ENCODE results near the gene TOP3B. TPM values are rescaled to one million over a fixed set of nuclear protein-coding genes. Genes with fewer than 3 reads are reported as not detected.

Gene TOP3B
- total and polyA plus RNA-seq, 2 donors (not counting 1 experiment from before 2014, with no cell fraction given): 7.4 to 16.5 TPM

GRCh38 chr22:22023581-22024137, 41.1 kb upstream of the TOP3B start:
- TF ChIP-seq CTCF (conservative IDR thresholded peaks at IDR 0.05 in 1 of 2, IDR thresholded peaks at IDR 0.05 in 1 of 2; ENCODE audit: low read depth in 1 of 2, low read length in 2 of 2) (no peak), EZH2 (IDR thresholded peaks at IDR 0.05; ENCODE audit: low read length, missing control alignments) (no peak)
- H3K27me3 ChIP-seq (ENCODE audit: control insufficient read depth, insufficient read depth, low read length): peaks cover 3% of the 10 kb centered on the region
- no peaks in the 10 kb centered on the region for H4K20me1 ChIP-seq (ENCODE audit: control insufficient read depth, extremely low read depth, insufficient read depth, low read length)
- no peak for DNase-seq (ENCODE audit: low read depth in 2 of 2)
- no peak overlapping the region for H3K4me3 ChIP-seq (replicated peaks in 1 of 4; ENCODE audit: control extremely low read depth in 1 of 4, insufficient read depth in 1 of 4, low read depth in 3 of 4, low read length in 4 of 4)
- H3K79me2 ChIP-seq (ENCODE audit: control insufficient read depth, insufficient read depth, low read length): no peaks in the 10 kb centered on the region
- H2AFZ ChIP-seq (ENCODE audit: low read length): no peak overlapping the region
- H3K9me3 ChIP-seq (ENCODE audit: control insufficient read depth, insufficient read depth, low read depth, low read length): no peaks in the 10 kb centered on the region
- no peak overlapping the region for H3K27ac ChIP-seq (ENCODE audit: insufficient read depth, low read length)
- no peaks in the 10 kb centered on the region for H3K36me3 ChIP-seq (ENCODE audit: control insufficient read depth, insufficient read depth, low read length)
- H3K9ac ChIP-seq (ENCODE audit: insufficient read depth, low read length): no peak overlapping the region
- H3K4me2 ChIP-seq (ENCODE audit: extremely low read depth, insufficient read depth, low read length): no peak overlapping the region
- no peaks in the 10 kb centered on the region for H3K4me1 ChIP-seq (ENCODE audit: control insufficient read depth, extremely low read depth, insufficient read depth, low read length)

DNA sequence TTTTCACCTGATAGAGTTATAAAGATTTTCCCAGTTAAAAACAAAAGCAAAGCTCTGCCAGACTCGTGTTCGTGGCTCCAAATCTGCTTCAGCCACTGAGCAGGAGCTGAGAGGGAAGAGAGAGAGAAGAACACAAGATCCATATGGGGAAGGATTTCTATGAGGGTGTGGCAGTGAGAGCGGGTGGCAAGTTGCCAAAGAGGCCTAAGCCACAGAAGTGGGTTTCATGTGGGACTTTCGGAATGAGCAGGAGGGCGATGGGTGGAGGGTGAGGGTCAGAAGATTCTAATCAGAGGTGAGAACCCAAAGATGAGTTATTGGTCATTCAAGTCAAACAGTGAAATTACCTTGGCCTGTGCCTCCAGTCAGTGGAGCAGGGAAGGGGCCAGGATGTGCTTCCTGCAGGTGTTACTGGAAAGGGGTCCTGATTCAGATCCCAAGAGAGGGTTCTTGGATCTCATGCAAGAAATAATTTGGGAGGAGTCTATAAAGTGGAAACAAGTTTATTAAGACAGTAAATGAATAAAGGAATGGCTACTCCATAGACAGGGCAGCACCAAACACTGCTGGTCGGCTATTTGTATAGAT, 40.5 kb upstream of the TOP3B start:
- Histone ChIP-seq H3K4me2 (ENCODE audit: extremely low read depth, insufficient read depth, low read length) (no peak overlapping the region), H4K20me1 (ENCODE audit: control insufficient read depth, extremely low read depth, insufficient read depth, low read length) (no peaks in the 10 kb centered on the region), H3K9ac (ENCODE audit: insufficient read depth, low read length) (no peak overlapping the region), H3K27me3 (ENCODE audit: control insufficient read depth, insufficient read depth, low read length) (peaks cover 3% of the 10 kb centered on the region), H3K4me3 (replicated peaks in 1 of 4; ENCODE audit: control extremely low read depth in 1 of 4, insufficient read depth in 1 of 4, low read depth in 3 of 4, low read length in 4 of 4) (no peak overlapping the region), H2AFZ (ENCODE audit: low read length) (no peak overlapping the region), H3K36me3 (ENCODE audit: control insufficient read depth, insufficient read depth, low read length) (no peaks in the 10 kb centered on the region), H3K79me2 (ENCODE audit: control insufficient read depth, insufficient read depth, low read length) (no peaks in the 10 kb centered on the region), H3K9me3 (ENCODE audit: control insufficient read depth, insufficient read depth, low read depth, low read length) (no peaks in the 10 kb centered on the region), H3K4me1 (ENCODE audit: control insufficient read depth, extremely low read depth, insufficient read depth, low read length) (no peaks in the 10 kb centered on the region), H3K27ac (ENCODE audit: insufficient read depth, low read length) (no peak overlapping the region)
- DNase-seq (ENCODE audit: low read depth in 2 of 2): no peak
- TF ChIP-seq EZH2 (IDR thresholded peaks at IDR 0.05; ENCODE audit: low read length, missing control alignments): no peak
- no peak for TF ChIP-seq CTCF (conservative IDR thresholded peaks at IDR 0.05 in 1 of 2, IDR thresholded peaks at IDR 0.05 in 1 of 2; ENCODE audit: low read depth in 1 of 2, low read length in 2 of 2)

- H2AFZ ChIP-seq (ENCODE audit: low read length): no peak overlapping the region
- H3K79me2 ChIP-seq (ENCODE audit: control insufficient read depth, insufficient read depth, low read length): no peaks in the 10 kb centered on the region
- peaks cover 3% of the 10 kb centered on the region for H3K27me3 ChIP-seq (ENCODE audit: control insufficient read depth, insufficient read depth, low read length)
- no peaks in the 10 kb centered on the region for H4K20me1 ChIP-seq (ENCODE audit: control insufficient read depth, extremely low read depth, insufficient read depth, low read length)
- H3K36me3 ChIP-seq (ENCODE audit: control insufficient read depth, insufficient read depth, low read length): no peaks in the 10 kb centered on the region
- H3K9me3 ChIP-seq (ENCODE audit: control insufficient read depth, insufficient read depth, low read depth, low read length): no peaks in the 10 kb centered on the region
- H3K4me2 ChIP-seq (ENCODE audit: extremely low read depth, insufficient read depth, low read length): no peak overlapping the region
- TF ChIP-seq CTCF (conservative IDR thresholded peaks at IDR 0.05 in 1 of 2, IDR thresholded peaks at IDR 0.05 in 1 of 2; ENCODE audit: low read depth in 1 of 2, low read length in 2 of 2): no peak
- no peak for TF ChIP-seq EZH2 (IDR thresholded peaks at IDR 0.05; ENCODE audit: low read length, missing control alignments)
- H3K9ac ChIP-seq (ENCODE audit: insufficient read depth, low read length): no peak overlapping the region
- no peak for DNase-seq (ENCODE audit: low read depth in 2 of 2)
- H3K4me3 ChIP-seq (replicated peaks in 1 of 4; ENCODE audit: control extremely low read depth in 1 of 4, insufficient read depth in 1 of 4, low read depth in 3 of 4, low read length in 4 of 4): no peak overlapping the region
- no peak overlapping the region for H3K27ac ChIP-seq (ENCODE audit: insufficient read depth, low read length)
- no peaks in the 10 kb centered on the region for H3K4me1 ChIP-seq (ENCODE audit: control insufficient read depth, extremely low read depth, insufficient read depth, low read length)
Observed at GRCh38 chr22:22022255-22022840, 39.8 kb upstream of the TOP3B start.

All from fibroblast of lung (primary cell).